GM18867 (cell line): ENCODE data around the gene ILDR2.

ENCODE experiments used
- ATAC-seq: cut with Tn5 transposase; IDR thresholded peaks from one replicate; pipeline ENCODE4 v1.9.1; 2021; ENCODE audit warnings: mild to moderate bottlenecking, moderate library complexity; ENCODE audit not compliant: unreplicated experiment

ILDR2 gene

GRCh38 chr1:166972193-166972592, 3.1 kb downstream of the ILDR2 start:
- no peak for ATAC-seq

DNA sequence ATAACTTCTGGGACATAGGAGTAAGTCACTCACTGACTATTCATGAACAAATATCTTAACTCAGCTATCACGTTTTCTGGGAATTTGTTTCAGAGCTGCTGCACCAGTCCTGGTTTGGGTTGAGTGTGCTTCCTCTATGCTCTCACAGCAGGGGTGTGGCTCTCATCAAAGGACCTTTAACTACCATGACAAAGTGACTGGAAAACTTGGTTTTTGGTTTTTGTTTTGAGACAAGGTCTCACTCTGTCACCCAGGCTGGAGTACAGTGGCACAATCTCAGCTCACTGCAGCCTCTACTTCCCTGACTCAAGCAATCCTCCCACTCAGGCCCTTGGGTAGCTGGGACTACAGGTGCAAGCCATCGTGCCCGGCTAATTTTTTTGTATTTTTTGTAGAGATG, 4.1 kb downstream of the ILDR2 start:
- ATAC-seq, result no peak

DNA sequence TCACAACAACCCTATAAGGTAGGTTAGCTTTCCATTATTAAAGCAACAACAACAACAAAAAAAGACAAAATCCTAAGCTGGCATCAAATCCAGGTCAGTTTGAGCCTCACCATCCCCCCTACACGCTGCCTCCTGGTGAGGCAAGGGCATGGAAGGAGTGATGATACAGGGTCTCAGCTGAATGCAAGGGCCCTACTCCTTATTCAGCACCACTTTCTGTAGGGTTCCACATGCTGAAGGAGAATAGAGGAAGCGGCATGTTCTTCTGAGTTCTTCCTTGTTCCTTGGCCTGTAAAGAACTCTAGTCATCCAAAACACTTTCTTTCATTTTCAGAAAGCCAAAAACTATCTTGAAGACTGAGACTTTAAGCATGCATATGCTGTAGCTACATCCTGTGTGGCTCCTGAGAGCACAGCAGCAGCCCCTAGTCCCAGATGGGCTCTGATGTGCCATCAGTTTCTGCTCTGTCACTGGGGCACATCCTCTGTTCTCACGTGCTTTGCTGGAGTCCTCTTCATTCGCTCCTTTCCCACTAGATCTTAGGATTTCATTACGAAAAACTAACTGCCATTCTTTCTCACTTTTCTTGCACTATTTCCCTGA, 6.2 kb downstream of the ILDR2 start:
- ATAC-seq, result peak; percentile 80

- no peak for ATAC-seq
These were observed 14.4 kb downstream of the ILDR2 start for GRCh38 chr1:166960858-166961474.

- ATAC-seq, result no peak
These were observed 18.5 kb downstream of the ILDR2 start for GRCh38 chr1:166956872-166957271.

DNA sequence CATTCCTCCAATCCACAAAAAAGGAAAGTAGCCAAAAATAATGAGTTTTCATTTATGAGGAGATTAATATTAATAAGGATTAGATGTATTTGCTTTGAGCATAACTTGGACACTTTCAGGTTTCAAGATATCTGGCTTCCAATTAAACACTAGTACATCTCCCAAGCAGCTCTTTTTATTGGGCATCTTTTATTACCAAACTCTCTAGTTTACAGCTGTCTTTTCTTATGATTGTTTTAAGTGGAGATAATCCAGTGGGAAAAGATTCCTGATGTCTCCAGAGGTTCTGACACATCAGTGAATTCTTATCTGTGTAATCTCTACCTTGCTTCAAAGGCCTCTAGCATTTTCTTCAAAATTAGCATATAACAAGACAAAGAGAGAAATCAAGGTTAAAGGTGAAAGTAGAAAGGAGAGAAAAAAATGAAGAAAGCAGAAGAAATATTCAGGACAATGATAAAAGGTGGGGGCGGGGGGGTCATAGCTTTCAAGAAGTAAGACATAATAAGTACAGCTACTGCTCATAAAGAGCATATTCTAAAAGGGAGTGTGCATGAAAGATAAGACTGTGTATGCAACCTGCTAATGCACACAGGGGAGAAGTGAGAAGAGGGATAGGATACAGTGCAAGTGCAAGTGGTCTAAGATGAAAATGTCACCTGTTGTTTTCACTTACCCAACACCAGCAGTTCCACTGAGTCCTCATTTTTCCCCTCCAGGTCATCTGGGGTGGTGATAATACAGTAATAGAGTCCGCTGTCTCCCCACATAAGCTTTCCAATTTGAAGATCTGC, 19.1 kb downstream of the ILDR2 start:
- no peak for ATAC-seq

DNA sequence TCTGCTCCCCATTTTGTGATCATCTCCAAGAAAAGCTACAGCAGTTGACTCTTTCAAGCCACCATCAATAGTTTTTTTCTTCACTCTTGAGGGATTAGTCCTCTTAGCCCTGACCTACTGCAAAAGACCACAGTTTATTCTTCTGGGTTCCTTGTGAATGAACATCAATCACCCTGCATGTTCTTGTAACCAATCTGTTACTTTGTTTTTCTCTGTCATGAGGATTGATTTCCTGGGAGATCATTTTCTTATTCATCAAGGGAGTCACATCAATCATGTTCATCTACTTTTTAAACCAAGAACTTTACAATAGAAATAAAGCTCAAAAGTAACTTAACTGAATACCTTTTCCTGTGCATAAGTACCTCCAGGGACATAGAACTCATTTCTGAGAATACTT, 21.8 kb downstream of the ILDR2 start:
- no peak for ATAC-seq

DNA sequence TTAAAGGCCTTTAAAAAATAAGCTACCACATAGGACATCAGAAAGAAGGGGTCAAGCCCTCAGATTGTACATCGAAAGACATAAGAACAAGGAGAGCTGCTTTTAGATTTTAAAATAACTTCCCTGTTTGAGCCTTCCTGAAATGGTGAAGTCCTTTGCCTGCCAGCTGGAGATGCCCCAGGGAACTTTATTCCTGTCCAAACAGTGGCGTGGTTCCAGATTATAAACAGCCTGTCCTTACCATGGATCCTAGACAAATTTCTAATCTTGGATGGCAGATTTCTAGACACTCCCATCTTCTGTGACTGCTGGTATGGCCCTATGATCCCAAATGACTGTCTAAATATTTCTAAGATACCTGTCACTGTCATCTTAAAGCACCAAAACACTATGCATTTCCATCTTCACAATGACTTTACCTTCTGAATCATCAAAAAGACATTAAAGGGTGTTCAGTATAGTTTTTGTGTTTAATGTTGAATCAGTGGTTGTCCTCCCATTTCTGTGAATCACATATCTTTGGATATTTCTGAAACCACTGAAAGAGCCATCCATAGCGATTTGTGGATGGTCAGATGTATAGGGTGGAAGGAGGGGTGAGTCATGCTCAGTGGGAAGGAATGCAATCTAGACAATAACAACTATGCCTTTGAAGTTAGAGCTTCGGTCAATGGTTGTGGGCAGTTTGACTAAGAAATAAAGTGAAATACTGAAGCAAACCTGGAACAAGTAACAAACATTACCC, 23.2 kb downstream of the ILDR2 start:
- ATAC-seq, result no peak

GRCh38 chr1:166951050-166951449, 24.3 kb downstream of the ILDR2 start:
- no peak for ATAC-seq

GRCh38 chr1:166950156-166950555, 25.2 kb downstream of the ILDR2 start:
- no peak for ATAC-seq

- no peak for ATAC-seq
These were observed 26.4 kb downstream of the ILDR2 start for GRCh38 chr1:166948856-166949350.

DNA sequence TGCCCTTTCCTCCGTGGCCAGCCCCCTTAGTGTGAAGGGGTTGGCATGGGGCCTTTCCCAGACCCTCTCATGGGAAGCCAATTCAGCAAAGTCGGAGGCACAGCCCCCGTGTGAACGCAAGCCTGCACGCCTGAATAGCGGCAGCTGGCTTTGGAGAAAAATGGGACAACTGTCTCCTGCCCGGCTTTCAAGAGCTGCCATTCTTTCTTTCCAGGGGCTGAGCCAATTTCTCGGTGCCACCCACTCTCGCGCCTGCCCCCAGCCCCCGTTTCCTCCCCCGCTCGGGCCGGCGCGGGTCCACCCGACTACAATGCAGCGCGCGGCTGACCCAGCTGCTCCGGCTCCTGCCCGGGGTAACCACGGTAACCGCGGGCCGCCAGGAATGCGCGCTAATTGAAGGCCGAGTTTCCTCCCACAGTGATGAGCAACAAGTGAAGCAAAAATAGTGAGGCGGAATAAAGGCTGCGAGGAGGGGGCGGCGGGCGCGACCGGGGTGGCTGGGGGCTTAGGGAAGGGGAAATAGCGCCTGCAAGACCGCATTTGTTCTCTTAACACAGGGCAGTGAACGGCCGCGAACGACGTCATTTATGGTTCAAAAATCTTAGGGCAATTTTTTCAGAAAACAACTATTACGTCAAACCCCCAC, 27.8 kb downstream of the ILDR2 start:
- peak; percentile 56 for ATAC-seq

- ATAC-seq, result no peak
These were observed 31.0 kb downstream of the ILDR2 start for GRCh38 chr1:166944186-166944967.

- no peak for ATAC-seq
These were observed 35.5 kb downstream of the ILDR2 start for GRCh38 chr1:166939741-166940375.

- no peak for ATAC-seq
These were observed 37.4 kb downstream of the ILDR2 start for GRCh38 chr1:166937962-166938361.

GRCh38 chr1:166937329-166937728, 38.0 kb downstream of the ILDR2 start:
- no peak for ATAC-seq

DNA sequence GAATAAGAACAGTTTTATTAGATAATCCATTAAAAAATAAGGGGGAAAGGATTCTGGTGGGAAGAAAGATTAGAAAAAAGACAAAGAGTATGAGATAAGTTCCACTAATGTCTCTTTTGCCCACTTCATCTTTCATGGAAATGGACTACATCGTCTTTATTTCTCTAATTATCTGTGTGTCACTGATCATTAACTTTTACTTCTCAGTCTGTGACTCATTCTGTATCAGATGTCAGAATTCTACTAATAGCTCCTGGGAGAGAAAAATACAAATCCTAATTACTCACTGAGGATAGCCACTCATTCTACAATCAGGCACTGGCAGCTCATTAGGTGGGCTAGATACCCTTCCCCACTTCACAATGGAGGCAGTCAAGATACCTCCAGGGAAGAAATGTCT, 41.7 kb downstream of the ILDR2 start:
- ATAC-seq, result no peak

- ATAC-seq, result no peak
These were observed 42.2 kb downstream of the ILDR2 start for GRCh38 chr1:166933140-166933539.

DNA sequence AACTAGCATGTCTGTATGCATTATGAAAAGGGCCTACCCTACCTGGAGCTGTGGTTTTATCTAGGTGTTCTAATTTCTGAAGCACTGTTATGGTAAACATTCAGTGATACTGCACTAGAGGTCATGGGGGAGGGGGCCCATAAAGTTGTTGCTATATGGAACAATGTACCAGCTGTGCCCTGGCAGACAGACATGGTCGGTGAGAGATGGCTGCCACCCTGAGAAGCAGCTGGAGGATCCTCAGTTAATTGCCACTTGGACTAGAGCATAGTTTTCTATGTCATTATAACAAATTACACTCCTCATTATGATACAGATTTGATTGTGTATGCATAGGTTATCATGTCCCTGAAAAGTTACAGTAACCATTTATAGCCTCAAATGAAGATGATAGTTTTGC, 45.4 kb downstream of the ILDR2 start:
- no peak for ATAC-seq

GRCh38 chr1:166927701-166928100, 47.6 kb downstream of the ILDR2 start:
- ATAC-seq, result no peak
